ENCODE results near the gene SLC33A1. TPM values are rescaled to one million over a fixed set of nuclear protein-coding genes. Genes with fewer than 3 reads are reported as not detected.
"Not testable (repeated sequence)": the region's sequence is repeated elsewhere in the genome, so short reads cannot be mapped to it uniquely, and the experiment has no call there.

The SLC33A1 gene
- total RNA-seq, 1 donor from 2014 or later, result 27.4 TPM

DNA sequence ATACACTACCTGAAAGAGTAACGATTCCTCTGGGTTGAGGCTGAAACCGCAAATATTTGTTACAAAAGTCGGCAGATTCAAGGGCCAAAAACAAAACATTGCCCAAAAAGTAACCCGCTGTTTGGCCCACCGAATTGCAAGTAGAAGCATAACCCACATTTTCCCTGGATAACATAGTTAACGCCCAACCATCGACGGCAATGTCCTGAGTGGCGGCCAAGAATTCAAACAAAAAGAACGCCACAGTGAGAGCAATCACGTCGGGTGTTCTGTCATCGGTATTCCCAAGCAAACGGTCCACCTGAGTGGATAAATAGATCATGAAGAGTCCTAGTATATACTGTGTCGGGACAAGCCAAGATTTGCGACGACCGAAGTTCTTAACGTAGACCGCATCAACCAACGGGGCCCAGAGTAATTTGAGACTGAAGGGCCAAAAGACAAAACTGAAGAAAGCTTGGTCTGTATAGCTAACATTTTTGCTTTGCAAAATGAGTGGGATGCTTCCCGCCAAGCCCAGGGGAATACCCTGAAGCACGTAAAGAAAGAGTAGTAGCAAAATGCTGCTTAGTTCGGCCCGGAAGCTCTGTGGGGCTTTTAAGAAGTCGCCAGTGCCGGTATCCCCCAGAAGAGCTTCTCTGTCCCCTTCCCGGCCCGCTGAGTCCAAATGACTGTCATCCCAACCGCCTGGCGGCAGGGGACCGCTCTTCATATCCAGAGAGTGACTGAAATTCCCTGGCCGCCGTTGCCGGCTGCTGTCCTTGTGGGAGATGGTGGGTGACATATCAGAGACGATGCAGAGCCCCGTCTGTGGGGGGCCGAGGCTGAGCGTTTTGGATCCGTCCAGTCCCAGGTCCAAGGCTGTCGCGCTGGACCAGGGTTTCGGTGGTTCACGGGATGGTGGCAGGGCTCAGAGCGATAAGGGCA is 750 bp downstream of the SLC33A1 start:
- H3K79me2 ChIP-seq (ENCODE audit: low read depth), result peaks cover 55% of the 10 kb centered on the region
- Mint-ChIP-seq H3K4me3 (peak overlapping the region; percentile 99), H3K4me1 (peaks cover 26% of the 10 kb centered on the region), H3K27me3 (ENCODE audit: insufficient read depth, low read depth) (peaks cover 5% of the 10 kb centered on the region), H3K27ac (peak overlapping the region; percentile 90), H3K36me3 (peaks cover 3% of the 10 kb centered on the region), H3K9me3 (peaks cover 3% of the 10 kb centered on the region)
- peak overlapping the region; percentile 87 for H3K4me3 ChIP-seq
- peak overlapping the region; percentile 79 for H3K9ac ChIP-seq
- no peaks in the 10 kb centered on the region for H3K9me3 ChIP-seq (ENCODE audit: low read depth)
- H3K27me3 ChIP-seq, result peaks cover 5% of the 10 kb centered on the region
- peaks cover 19% of the 10 kb centered on the region for H3K4me1 ChIP-seq
- H3K4me2 ChIP-seq, result peak overlapping the region; percentile 96
- TF ChIP-seq EZH2phosphoT487 (IDR thresholded peaks at IDR 0.05) (no peak), CTCF (IDR thresholded peaks at IDR 0.05) (peak; percentile 26), EZH2 (IDR thresholded peaks at IDR 0.05) (no peak)
- H3K36me3 ChIP-seq, result no peaks in the 10 kb centered on the region
- H4K20me1 ChIP-seq (ENCODE audit: low read depth), result peaks cover 17% of the 10 kb centered on the region
- no peak overlapping the region for H3K27ac ChIP-seq
- H2AFZ ChIP-seq (replicated peaks), result peak overlapping the region; percentile 90
- peaks cover 13% of the 10 kb centered on the region for H3F3A ChIP-seq (ENCODE audit: low read depth)
- DNase-seq (ENCODE audit: low spot score), result peak; percentile 74

- peaks cover 13% of the 10 kb centered on the region for H3F3A ChIP-seq (ENCODE audit: low read depth)
- H4K20me1 ChIP-seq (ENCODE audit: low read depth), result peaks cover 17% of the 10 kb centered on the region
- peak overlapping the region; percentile 79 for H3K9ac ChIP-seq
- H3K27me3 Mint-ChIP-seq (ENCODE audit: insufficient read depth, low read depth), result peaks cover 5% of the 10 kb centered on the region
- peaks cover 62% of the 10 kb centered on the region for H3K79me2 ChIP-seq (ENCODE audit: low read depth)
- H3K27ac Mint-ChIP-seq, result no peak overlapping the region
- H3K4me3 ChIP-seq, result peak overlapping the region; percentile 87
- H3K4me1 Mint-ChIP-seq, result peaks cover 26% of the 10 kb centered on the region
- H3K4me2 ChIP-seq, result peak overlapping the region; percentile 96
- H3K27ac ChIP-seq, result no peak overlapping the region
- H3K27me3 ChIP-seq, result peaks cover 5% of the 10 kb centered on the region
- no peak for TF ChIP-seq EZH2phosphoT487 (IDR thresholded peaks at IDR 0.05)
- no peak for TF ChIP-seq EZH2 (IDR thresholded peaks at IDR 0.05)
- TF ChIP-seq CTCF (IDR thresholded peaks at IDR 0.05), result no peak
- peaks cover 3% of the 10 kb centered on the region for H3K9me3 Mint-ChIP-seq
- H3K4me3 Mint-ChIP-seq, result peak overlapping the region; percentile 99
- H3K4me1 ChIP-seq, result peaks cover 19% of the 10 kb centered on the region
- peaks cover 8% of the 10 kb centered on the region for H3K36me3 Mint-ChIP-seq
- H2AFZ ChIP-seq (replicated peaks), result no peak overlapping the region
- no peaks in the 10 kb centered on the region for H3K36me3 ChIP-seq
- no peak for DNase-seq (ENCODE audit: low spot score)
- H3K9me3 ChIP-seq (ENCODE audit: low read depth), result no peaks in the 10 kb centered on the region
These were observed 1.9 kb downstream of the SLC33A1 start for GRCh38 chr3:155852341-155852740.

DNA sequence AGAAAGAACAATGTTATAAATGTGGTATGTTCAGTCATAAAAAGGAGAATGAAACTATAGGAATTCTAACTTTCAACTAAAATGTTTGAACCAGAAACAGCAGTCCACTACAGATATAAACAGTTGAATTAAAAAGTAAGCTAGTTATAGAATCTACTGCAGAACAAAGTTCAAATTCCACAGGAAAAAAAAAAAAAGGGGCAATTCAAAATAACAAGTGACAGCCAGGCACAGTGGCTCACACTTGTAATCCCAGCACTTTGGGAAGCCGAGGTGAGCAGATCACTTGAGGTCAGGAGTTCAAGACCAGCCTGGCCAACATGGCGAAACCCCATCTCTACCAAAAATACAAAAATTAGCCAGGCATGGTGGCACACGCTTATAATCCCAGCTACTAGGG is 4.8 kb downstream of the SLC33A1 start:
- H3K27me3 Mint-ChIP-seq (ENCODE audit: insufficient read depth, low read depth); H3K27ac ChIP-seq; H3K4me3 ChIP-seq; DNase-seq (ENCODE audit: low spot score); H3K27ac Mint-ChIP-seq; H3K27me3 ChIP-seq; H3F3A ChIP-seq (ENCODE audit: low read depth); H3K4me2 ChIP-seq; H3K9me3 ChIP-seq (ENCODE audit: low read depth); H3K9ac ChIP-seq; H3K4me3 Mint-ChIP-seq; H2AFZ ChIP-seq (replicated peaks); H3K9me3 Mint-ChIP-seq; H3K36me3 ChIP-seq; H3K36me3 Mint-ChIP-seq: not testable (repeated sequence)
- H4K20me1 ChIP-seq (ENCODE audit: low read depth), result peaks cover 22% of the 10 kb centered on the region
- peaks cover 21% of the 10 kb centered on the region for H3K4me1 Mint-ChIP-seq
- peaks cover 86% of the 10 kb centered on the region for H3K79me2 ChIP-seq (ENCODE audit: low read depth)
- H3K4me1 ChIP-seq, result peaks cover 19% of the 10 kb centered on the region

DNA sequence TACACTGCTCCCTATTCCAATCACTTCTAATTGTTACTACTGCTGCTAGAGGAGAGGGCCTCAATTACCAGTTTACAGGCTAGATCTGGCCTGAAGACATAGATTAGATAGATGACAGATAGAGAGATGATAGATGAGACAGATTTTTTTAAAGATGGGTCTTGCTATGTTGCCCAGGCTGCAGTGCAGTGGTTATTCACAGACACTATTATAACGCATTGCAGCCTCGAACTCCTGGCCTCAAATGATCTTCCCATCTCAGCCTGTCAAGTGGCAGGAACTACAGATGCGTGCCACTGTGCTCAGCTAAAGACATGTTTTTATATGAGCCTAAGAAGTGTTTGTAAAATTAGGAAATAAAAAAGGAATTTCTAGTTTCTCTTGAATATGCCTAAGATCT is 6.2 kb downstream of the SLC33A1 start:
- no peak overlapping the region for H3K27ac ChIP-seq
- TF ChIP-seq EZH2phosphoT487 (IDR thresholded peaks at IDR 0.05) (no peak), CTCF (IDR thresholded peaks at IDR 0.05) (no peak)
- H2AFZ ChIP-seq (replicated peaks), result no peak overlapping the region
- H3K9me3 Mint-ChIP-seq, result no peaks in the 10 kb centered on the region
- H3K36me3 Mint-ChIP-seq, result peaks cover 5% of the 10 kb centered on the region
- no peak overlapping the region for H3K9ac ChIP-seq
- H3K27me3 Mint-ChIP-seq (ENCODE audit: insufficient read depth, low read depth), result no peaks in the 10 kb centered on the region
- DNase-seq (ENCODE audit: low spot score), result no peak
- H3K36me3 ChIP-seq, result no peaks in the 10 kb centered on the region
- H3K4me1 ChIP-seq, result peaks cover 19% of the 10 kb centered on the region
- H4K20me1 ChIP-seq (ENCODE audit: low read depth), result peaks cover 20% of the 10 kb centered on the region
- peaks cover 18% of the 10 kb centered on the region for H3K4me1 Mint-ChIP-seq
- peaks cover 81% of the 10 kb centered on the region for H3K79me2 ChIP-seq (ENCODE audit: low read depth)
- H3K4me3 Mint-ChIP-seq, result no peak overlapping the region
- H3K9me3 ChIP-seq (ENCODE audit: low read depth), result no peaks in the 10 kb centered on the region
- no peak overlapping the region for H3K27ac Mint-ChIP-seq
- H3K4me2 ChIP-seq, result no peak overlapping the region
- no peaks in the 10 kb centered on the region for H3K27me3 ChIP-seq
- no peak overlapping the region for H3K4me3 ChIP-seq
- no peaks in the 10 kb centered on the region for H3F3A ChIP-seq (ENCODE audit: low read depth)
